Esophagus muscularis mucosa (tissue), 4 donors: ENCODE data around the gene SPDYE4. TPM values are rescaled to one million over a fixed set of nuclear protein-coding genes. Genes with fewer than 3 reads are reported as not detected.
A peak's percentile ranks its signal among the peaks of the same experiment; 100 is the strongest.
"Not testable (repeated sequence)": the region's sequence is repeated elsewhere in the genome, so short reads cannot be mapped to it uniquely, and the experiment has no call there.

ENCODE experiments used
- DNase-seq: peaks from one replicate; pipeline ENCODE4 v3.0.0-alpha.2; 2017; ENCODE audit errors: extremely low spot score
- H3K27ac ChIP-seq, 4 donors: fragments of 200-600 bp; sonication (generic); replicated peaks in 1 of 4; 1 replicate in 3 of 4; 2 replicates in 1 of 4; pipeline ENCODE4 v1.5.1; 2016 to 2019; ENCODE audit warnings: mild to moderate bottlenecking in 1 of 4
- H3K27me3 ChIP-seq, 4 donors: fragments of 200-600 bp; sonication (generic); one replicate each; pipeline versions ENCODE4 v1.5.1 to v1.6.0; 2016 to 2019
- H3K36me3 ChIP-seq, 4 donors: fragments of 200-600 bp; sonication (generic); one replicate each; pipeline ENCODE4 v1.5.1; 2016 to 2019
- H3K4me1 ChIP-seq, 4 donors: fragments of 200-600 bp; sonication (generic); one replicate each; pipeline ENCODE4 v1.5.1; 2016 to 2019
- H3K4me3 ChIP-seq, 4 donors: fragments of 200-600 bp; sonication (generic); 1 replicate in 2 of 4; 2 replicates in 2 of 4; pipeline ENCODE4 v1.5.1; 2016 to 2019; ENCODE audit warnings: mild to moderate bottlenecking in 4 of 4, moderate library complexity in 1 of 4
- H3K9me3 ChIP-seq, 4 donors: fragments of 200-600 bp; sonication (generic); 1 replicate in 3 of 4; 2 replicates in 1 of 4; pipeline ENCODE4 v1.5.1; 2016 to 2019
- EP300 ChIP-seq: sonication (generic); formaldehyde crosslinking; IDR thresholded peaks from one replicate; pipeline ENCODE4 v1.6.1; 2017; ENCODE audit warnings: antibody characterized with exemption
- POLR2A ChIP-seq: fragments of 450-650 bp; IDR thresholded peaks from one replicate; pipeline ENCODE4 v1.6.1; 2017; ENCODE audit warnings: antibody characterized with exemption, moderate library complexity, mild to moderate bottlenecking, low read depth
- POLR2AphosphoS5 ChIP-seq, 2 donors: sonication (generic); formaldehyde crosslinking; IDR thresholded peaks; one replicate each; pipeline ENCODE4 v1.6.1; 2017; ENCODE audit warnings: antibody characterized with exemption in 2 of 2
- WGBS: methylation state at CpG from one replicate; pipeline ENCODE4 v1.1.5; 2018; 5-methylcytosine and 5-hydroxymethylcytosine counted together
- intact Hi-C: fragments of 100-400 bp; cut with DNase I; formaldehyde crosslinking; loops from one replicate; pipeline ENCODE4 v1.15.1; 2023
- total RNA-seq, 4 donors: library from RNA; depleted of rRNA; stranded (reverse); fragments of >200 nt; gene quantifications; one replicate each; pipeline versions ENCODE4 v1.1.0 to v1.2.1, GENCODE V29; 2016
- TF ChIP-seq, protein P1 (sequence below), 3 experiments: fragments of 200-600 bp in 2 of 3; fragments of 450-650 bp in 1 of 3; sonication (generic) in 2 of 3; IDR thresholded peaks; one replicate each; pipeline ENCODE4 v1.5.1; 2017 to 2019; ENCODE audit warnings: antibody characterized with exemption in 3 of 3, mild to moderate bottlenecking in 2 of 3, moderate library complexity in 1 of 3

SPDYE4 gene, protein sequence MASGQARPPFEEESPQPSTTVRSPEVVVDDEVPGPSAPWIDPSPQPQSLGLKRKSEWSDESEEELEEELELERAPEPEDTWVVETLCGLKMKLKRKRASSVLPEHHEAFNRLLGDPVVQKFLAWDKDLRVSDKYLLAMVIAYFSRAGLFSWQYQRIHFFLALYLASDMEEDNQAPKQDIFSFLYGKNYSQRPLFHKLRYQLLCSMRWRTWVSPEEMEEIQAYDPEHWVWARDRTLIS
- not detected for total RNA-seq

DNA sequence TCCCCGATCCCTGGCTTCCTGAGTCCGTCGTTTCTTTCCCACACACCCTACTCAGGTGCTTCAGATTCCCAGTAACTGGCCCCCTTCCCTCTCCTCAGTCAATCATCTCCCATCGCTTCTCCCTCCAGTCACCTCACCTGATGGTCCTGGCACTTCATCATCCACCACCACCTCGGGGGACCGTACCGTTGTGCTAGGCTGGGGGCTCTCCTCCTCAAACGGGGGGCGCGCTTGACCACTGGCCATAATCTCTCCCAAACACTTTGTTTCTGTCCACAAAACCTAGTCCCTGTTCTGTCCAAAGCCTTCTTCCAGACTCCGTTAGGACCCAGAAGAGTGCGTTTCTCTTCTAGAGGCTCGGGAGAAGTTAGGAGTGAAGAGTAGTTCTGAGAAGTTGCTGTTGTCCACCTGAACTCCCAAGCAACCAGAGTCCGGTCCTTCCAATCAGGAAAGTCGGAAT, at the start of gene SPDYE4:
Gene SPDYE4 (minus strand): TSS at position 410 of the 460 bp plus-strand sequence. CDS start 164 bp downstream, at position 246.
- intact Hi-C loops, result no loop called here

DNA sequence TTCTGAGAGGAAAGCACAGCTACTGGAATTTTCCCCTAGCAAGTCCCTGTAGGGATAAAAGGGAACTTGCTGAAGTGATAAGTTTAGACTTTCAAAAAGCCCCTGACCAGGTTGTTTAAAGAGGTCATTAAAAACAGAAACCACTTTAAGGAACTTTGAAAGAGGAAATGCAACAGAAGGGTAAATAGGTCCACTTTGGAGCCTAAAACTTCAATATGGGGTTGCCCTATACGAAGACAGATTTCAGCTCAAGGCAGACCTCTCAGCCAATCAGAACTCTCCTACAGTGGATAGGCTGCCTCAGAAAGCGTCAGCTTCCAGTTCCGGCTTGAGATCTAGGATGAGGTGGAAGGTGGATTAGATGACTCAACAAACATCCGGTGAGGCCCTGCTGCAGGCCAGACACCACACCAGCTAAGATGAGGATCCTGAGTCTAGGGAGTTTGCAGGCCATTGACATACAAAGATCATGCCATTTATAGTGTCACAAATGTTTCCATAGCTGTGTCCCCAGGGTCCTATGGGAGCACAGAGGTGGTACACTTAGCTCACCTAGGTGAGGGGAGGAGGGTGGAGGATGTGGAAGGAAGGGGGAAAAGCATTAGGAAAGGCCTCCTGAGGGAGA, 48.7 kb upstream of the SPDYE4 start:
- intact Hi-C loops, result no loop called here
- 74% methylated on average over 4 of the region's 4 CpGs for WGBS
- TF ChIP-seq, protein P1, sequence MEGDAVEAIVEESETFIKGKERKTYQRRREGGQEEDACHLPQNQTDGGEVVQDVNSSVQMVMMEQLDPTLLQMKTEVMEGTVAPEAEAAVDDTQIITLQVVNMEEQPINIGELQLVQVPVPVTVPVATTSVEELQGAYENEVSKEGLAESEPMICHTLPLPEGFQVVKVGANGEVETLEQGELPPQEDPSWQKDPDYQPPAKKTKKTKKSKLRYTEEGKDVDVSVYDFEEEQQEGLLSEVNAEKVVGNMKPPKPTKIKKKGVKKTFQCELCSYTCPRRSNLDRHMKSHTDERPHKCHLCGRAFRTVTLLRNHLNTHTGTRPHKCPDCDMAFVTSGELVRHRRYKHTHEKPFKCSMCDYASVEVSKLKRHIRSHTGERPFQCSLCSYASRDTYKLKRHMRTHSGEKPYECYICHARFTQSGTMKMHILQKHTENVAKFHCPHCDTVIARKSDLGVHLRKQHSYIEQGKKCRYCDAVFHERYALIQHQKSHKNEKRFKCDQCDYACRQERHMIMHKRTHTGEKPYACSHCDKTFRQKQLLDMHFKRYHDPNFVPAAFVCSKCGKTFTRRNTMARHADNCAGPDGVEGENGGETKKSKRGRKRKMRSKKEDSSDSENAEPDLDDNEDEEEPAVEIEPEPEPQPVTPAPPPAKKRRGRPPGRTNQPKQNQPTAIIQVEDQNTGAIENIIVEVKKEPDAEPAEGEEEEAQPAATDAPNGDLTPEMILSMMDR (IDR thresholded peaks at IDR 0.05), result no peak
- TF ChIP-seq EP300 (no peak), POLR2AphosphoS5 (IDR thresholded peaks at IDR 0.05) (no peak), POLR2A (no peak)
- Histone ChIP-seq H3K4me1 (no peaks in the 10 kb centered on the region), H3K27me3 (peaks cover 0 to 24% (median 0%) of the 10 kb centered on the region in 4 donors), H3K36me3 (peaks cover 0 to 5% (median 0%) of the 10 kb centered on the region in 4 donors), H3K4me3 (no peak overlapping the region), H3K27ac (no peak overlapping the region), H3K9me3 (peaks cover 0 to 17% (median 6%) of the 10 kb centered on the region in 4 donors)
- DNase-seq, result peak; percentile 39

More for the DNA sequence above, at the start of gene SPDYE4:
- Histone ChIP-seq H3K36me3 (no peaks in the 10 kb centered on the region), H3K9me3 (no peaks in the 10 kb centered on the region), H3K27me3 (peaks cover 0 to 11% (median 0%) of the 10 kb centered on the region in 4 donors), H3K4me1 (no peaks in the 10 kb centered on the region), H3K27ac (no peak within 1 kb of the TSS), H3K4me3 (no peak within 1 kb of the TSS)
- WGBS, result 86% methylated on average over 15 of the region's 15 CpGs
- TF ChIP-seq POLR2A (no peak), POLR2AphosphoS5 (IDR thresholded peaks at IDR 0.05) (no peak), EP300 (no peak)
- TF ChIP-seq, protein P1 (IDR thresholded peaks at IDR 0.05), result no peak
- peak; percentile 37 for DNase-seq

DNA sequence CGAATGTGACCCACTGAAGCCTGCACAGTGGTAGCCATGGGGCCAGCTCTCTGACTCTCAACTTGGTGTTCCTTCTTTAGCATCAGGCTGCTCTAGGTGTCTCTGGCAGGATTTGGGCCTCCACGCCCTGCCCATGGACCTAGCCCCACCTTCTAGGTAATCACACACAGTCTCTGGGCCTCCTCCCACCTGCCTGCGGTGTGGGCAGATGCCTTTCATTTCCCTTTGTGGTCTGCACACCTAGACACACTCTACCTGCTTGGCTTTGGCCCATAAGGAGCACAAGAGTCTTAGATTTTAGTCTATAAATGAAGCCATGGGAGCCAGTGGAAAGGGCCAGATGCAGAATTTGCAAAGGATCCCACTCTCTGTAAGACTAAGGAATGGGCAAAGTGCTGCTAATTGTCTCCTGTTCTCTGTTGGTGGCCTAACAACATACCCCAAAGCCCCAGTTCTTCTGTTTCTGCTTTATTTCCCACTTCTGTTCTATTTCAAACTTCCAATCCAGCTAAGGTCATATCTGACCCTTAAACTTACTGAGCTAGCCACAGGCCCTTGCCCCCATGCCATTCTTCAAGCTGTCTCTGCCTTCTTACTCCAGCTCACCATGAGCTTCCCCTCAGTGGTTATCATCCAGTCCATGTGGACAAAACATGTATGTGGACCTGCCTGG, 48.0 kb upstream of the SPDYE4 start:
- intact Hi-C loops, result no loop called here
- peak; percentile 64 for DNase-seq
- H3K27me3 ChIP-seq, result peaks cover 0 to 22% (median 0%) of the 10 kb centered on the region in 4 donors
- no peak overlapping the region for H3K4me3 ChIP-seq
- H3K9me3 ChIP-seq, result peaks cover 0 to 17% (median 6%) of the 10 kb centered on the region in 4 donors
- TF ChIP-seq EP300 (no peak), POLR2A (no peak), POLR2AphosphoS5 (IDR thresholded peaks at IDR 0.05) (no peak)
- TF ChIP-seq, protein P1 (IDR thresholded peaks at IDR 0.05), result no peak
- H3K4me1 ChIP-seq, result no peaks in the 10 kb centered on the region
- H3K27ac ChIP-seq, result no peak overlapping the region
- H3K36me3 ChIP-seq, result peaks cover 0 to 5% (median 0%) of the 10 kb centered on the region in 4 donors
- 100% methylated on average over 3 of the region's 3 CpGs for whole genome bisulfite sequencing

DNA sequence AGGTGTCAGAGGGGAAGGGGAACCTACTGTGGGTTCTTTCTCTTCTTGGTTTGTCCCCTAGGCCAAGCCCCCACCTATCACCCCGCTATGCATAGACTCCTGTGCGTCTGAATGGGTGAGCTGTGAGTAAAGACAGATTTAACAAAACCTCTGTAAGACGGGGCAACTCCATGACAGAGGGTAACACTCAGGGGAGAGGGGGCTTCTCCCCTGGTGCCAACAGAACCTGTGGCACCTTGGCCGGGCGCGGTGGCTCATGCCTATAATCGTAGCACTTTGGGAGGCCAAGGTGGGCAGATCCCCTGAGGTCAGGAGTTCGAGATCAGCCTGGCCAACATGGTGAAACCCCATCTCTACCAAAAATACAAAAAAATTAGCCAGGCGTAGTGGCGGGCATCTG, 47.0 kb upstream of the SPDYE4 start:
- H3K27ac ChIP-seq, intact Hi-C loops, H3K36me3 ChIP-seq, H3K4me3 ChIP-seq, H3K4me1 ChIP-seq, H3K9me3 ChIP-seq: not testable (repeated sequence)
- DNase-seq, result peak; percentile 86
- peaks cover 0 to 22% (median 0%) of the 10 kb centered on the region in 4 donors for H3K27me3 ChIP-seq
- 91% methylated on average over 10 of the region's 10 CpGs for WGBS
